ENCODE results near the gene CSTF1.

Gene CSTF1

GRCh38 chr20:56382696-56383095 lies 9.7 kb upstream of the CSTF1 start:
- H4K20me1 ChIP-seq (ENCODE audit: control insufficient read depth, insufficient read depth, low read depth, low read length), result peaks cover 3% of the 10 kb centered on the region; the same call in 1 of the 2 replicates
- H3K4me2 ChIP-seq (ENCODE audit: low read length), result no peak overlapping the region
- no peaks in the 10 kb centered on the region for H3K9me3 ChIP-seq (ENCODE audit: control insufficient read depth, insufficient read depth, low read length)
- no peaks in the 10 kb centered on the region for H3K9me2 ChIP-seq (replicated peaks; ENCODE audit: control insufficient read depth, low read length)
- no peak overlapping the region for H3K27ac ChIP-seq (ENCODE audit: low read depth, low read length)
- 0 out of 2 replicates have a peak, but pooled peaks cover 3% of the 10 kb centered on the region for H3F3A ChIP-seq (ENCODE audit: control insufficient read depth, insufficient read depth)
- TF ChIP-seq EZH2phosphoT487 (IDR thresholded peaks at IDR 0.05; ENCODE audit: borderline replicate concordance, low read length), result no peak
- TF ChIP-seq CTCF (IDR thresholded peaks at IDR 0.05; ENCODE audit: low read depth, low read length, poor library complexity, severe bottlenecking), result no peak
- H3K4me3 ChIP-seq (ENCODE audit: low read length), result no peak overlapping the region
- peaks cover 94% of the 10 kb centered on the region for H3K36me3 ChIP-seq (ENCODE audit: control insufficient read depth, low read length)
- no peaks in the 10 kb centered on the region for H3K27me3 ChIP-seq (ENCODE audit: control insufficient read depth, low read length)
- H3K4me1 ChIP-seq (ENCODE audit: control insufficient read depth, low read length), result no peaks in the 10 kb centered on the region
- H3K79me2 ChIP-seq (ENCODE audit: control insufficient read depth, low read length), result peaks cover 82% of the 10 kb centered on the region

- Histone ChIP-seq H3F3A (ENCODE audit: control insufficient read depth, insufficient read depth) (0 out of 2 replicates have a peak, but pooled peaks cover 3% of the 10 kb centered on the region), H3K27ac (ENCODE audit: low read depth, low read length) (no peak overlapping the region), H4K20me1 (ENCODE audit: control insufficient read depth, insufficient read depth, low read depth, low read length) (0 out of 2 replicates have a peak, but pooled peaks cover 3% of the 10 kb centered on the region), H3K4me3 (ENCODE audit: low read length) (no peak overlapping the region), H3K36me3 (ENCODE audit: control insufficient read depth, low read length) (peaks cover 94% of the 10 kb centered on the region), H3K4me2 (ENCODE audit: low read length) (no peak overlapping the region), H3K79me2 (ENCODE audit: control insufficient read depth, low read length) (peaks cover 82% of the 10 kb centered on the region), H3K27me3 (ENCODE audit: control insufficient read depth, low read length) (no peaks in the 10 kb centered on the region), H3K4me1 (ENCODE audit: control insufficient read depth, low read length) (no peaks in the 10 kb centered on the region), H3K9me3 (ENCODE audit: control insufficient read depth, insufficient read depth, low read length) (no peaks in the 10 kb centered on the region), H3K9me2 (replicated peaks; ENCODE audit: control insufficient read depth, low read length) (no peaks in the 10 kb centered on the region)
- TF ChIP-seq EZH2phosphoT487 (IDR thresholded peaks at IDR 0.05; ENCODE audit: borderline replicate concordance, low read length) (no peak), CTCF (IDR thresholded peaks at IDR 0.05; ENCODE audit: low read depth, low read length, poor library complexity, severe bottlenecking) (no peak)
Observed at GRCh38 chr20:56383334-56383733, 9.1 kb upstream of the CSTF1 start.

GRCh38 chr20:56385130-56385529 lies 7.3 kb upstream of the CSTF1 start:
- Histone ChIP-seq H3K36me3 (ENCODE audit: control insufficient read depth, low read length) (peaks cover 95% of the 10 kb centered on the region), H3K4me2 (ENCODE audit: low read length) (no peak overlapping the region)
- TF ChIP-seq EZH2phosphoT487 (IDR thresholded peaks at IDR 0.05; ENCODE audit: borderline replicate concordance, low read length), result no peak
- TF ChIP-seq CTCF (IDR thresholded peaks at IDR 0.05; ENCODE audit: low read depth, low read length, poor library complexity, severe bottlenecking), result no peak

More at GRCh38 chr20:56385130-56385529, 7.3 kb upstream of the CSTF1 start:
- 0 out of 2 replicates have a peak, but pooled peaks cover 3% of the 10 kb centered on the region for H4K20me1 ChIP-seq (ENCODE audit: control insufficient read depth, insufficient read depth, low read depth, low read length)
- no peaks in the 10 kb centered on the region for H3K27me3 ChIP-seq (ENCODE audit: control insufficient read depth, low read length)
- H3K27ac ChIP-seq (ENCODE audit: low read depth, low read length), result no peak overlapping the region
- no peak overlapping the region for H3K4me3 ChIP-seq (ENCODE audit: low read length)
- peaks cover 86% of the 10 kb centered on the region for H3K79me2 ChIP-seq (ENCODE audit: control insufficient read depth, low read length)
- 0 out of 2 replicates have a peak, but pooled peaks cover 3% of the 10 kb centered on the region for H3F3A ChIP-seq (ENCODE audit: control insufficient read depth, insufficient read depth)
- peaks cover 6% of the 10 kb centered on the region for H3K4me1 ChIP-seq (ENCODE audit: control insufficient read depth, low read length)
- no peaks in the 10 kb centered on the region for H3K9me2 ChIP-seq (replicated peaks; ENCODE audit: control insufficient read depth, low read length)
- H3K9me3 ChIP-seq (ENCODE audit: control insufficient read depth, insufficient read depth, low read length), result no peaks in the 10 kb centered on the region

All from DOHH2 (cell line).